Myocyte (in vitro differentiated cells): Measurements from ENCODE around the gene TRERF1. TPM values are rescaled to one million over a fixed set of nuclear protein-coding genes. Genes with fewer than 3 reads are reported as not detected.

Source experiments
- total RNA-seq: library from RNA; depleted of rRNA; stranded (reverse); fragments of >200 nt; gene quantifications from 2 replicates; pipeline ENCODE4 v1.2.3, GENCODE V29; 2014

The TRERF1 gene
- total RNA-seq, 1 donor from 2014 or later: 1.6 TPM

Other genes with a start within 250 kb of the TRERF1 start
- gene MRPS10, start 234.1 kb downstream of the TRERF1 start, total RNA-seq: 73.5 and 102 TPM in 2 replicates
- gene UBR2, start 112.1 kb upstream of the TRERF1 start, total RNA-seq: 23.7 and 26.5 TPM in 2 replicates